ENCODE measurements around the gene ITPK1. TPM values are rescaled to one million over a fixed set of nuclear protein-coding genes. Genes with fewer than 3 reads are reported as not detected.

Gene ITPK1
- total RNA-seq, 2 experiments from 2014 or later = 17.8 to 34.7 TPM

DNA sequence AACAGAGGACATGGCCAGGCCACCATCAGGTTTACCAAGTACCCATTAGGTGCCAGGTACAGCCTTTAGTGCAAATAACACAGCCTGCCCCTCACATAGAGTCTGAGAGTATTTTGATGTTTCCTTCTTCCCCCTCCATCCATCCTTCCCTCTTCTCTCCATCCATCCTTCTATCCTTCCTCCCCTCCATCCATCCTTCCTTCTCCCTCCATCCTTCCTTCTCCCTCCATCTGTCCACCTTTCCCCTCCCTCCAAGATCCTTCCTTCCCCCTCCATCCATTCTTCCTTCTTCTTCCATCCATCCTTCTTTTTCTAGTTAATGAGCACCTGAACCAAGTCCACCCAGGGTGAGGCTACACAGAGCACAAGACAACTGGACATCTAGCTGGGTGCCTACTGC is 39.8 kb downstream of the ITPK1 start:
- Histone ChIP-seq H3K9me2 (ENCODE audit: insufficient read depth, low read length) (no peaks in the 10 kb centered on the region), H2AFZ (ENCODE audit: low read length) (no peak overlapping the region), H3K9me3 (ENCODE audit: low read length) (no peaks in the 10 kb centered on the region), H3K36me3 (ENCODE audit: insufficient read depth, low read length) (no peaks in the 10 kb centered on the region), H3K79me2 (ENCODE audit: insufficient read depth, low read depth, low read length) (no peaks in the 10 kb centered on the region), H3K4me2 (ENCODE audit: low read length) (no peak overlapping the region), H3K4me3 (ENCODE audit: low read depth, low read length, poor library complexity, severe bottlenecking) (no peak overlapping the region), H3K27ac (ENCODE audit: low read depth, low read length, poor library complexity, severe bottlenecking) (no peak overlapping the region), H4K20me1 (ENCODE audit: insufficient read depth, low read length) (no peaks in the 10 kb centered on the region), H3K4me1 (ENCODE audit: insufficient read depth, low read length, poor library complexity, severe bottlenecking) (peaks cover 14% of the 10 kb centered on the region)
- TF ChIP-seq, protein P1, sequence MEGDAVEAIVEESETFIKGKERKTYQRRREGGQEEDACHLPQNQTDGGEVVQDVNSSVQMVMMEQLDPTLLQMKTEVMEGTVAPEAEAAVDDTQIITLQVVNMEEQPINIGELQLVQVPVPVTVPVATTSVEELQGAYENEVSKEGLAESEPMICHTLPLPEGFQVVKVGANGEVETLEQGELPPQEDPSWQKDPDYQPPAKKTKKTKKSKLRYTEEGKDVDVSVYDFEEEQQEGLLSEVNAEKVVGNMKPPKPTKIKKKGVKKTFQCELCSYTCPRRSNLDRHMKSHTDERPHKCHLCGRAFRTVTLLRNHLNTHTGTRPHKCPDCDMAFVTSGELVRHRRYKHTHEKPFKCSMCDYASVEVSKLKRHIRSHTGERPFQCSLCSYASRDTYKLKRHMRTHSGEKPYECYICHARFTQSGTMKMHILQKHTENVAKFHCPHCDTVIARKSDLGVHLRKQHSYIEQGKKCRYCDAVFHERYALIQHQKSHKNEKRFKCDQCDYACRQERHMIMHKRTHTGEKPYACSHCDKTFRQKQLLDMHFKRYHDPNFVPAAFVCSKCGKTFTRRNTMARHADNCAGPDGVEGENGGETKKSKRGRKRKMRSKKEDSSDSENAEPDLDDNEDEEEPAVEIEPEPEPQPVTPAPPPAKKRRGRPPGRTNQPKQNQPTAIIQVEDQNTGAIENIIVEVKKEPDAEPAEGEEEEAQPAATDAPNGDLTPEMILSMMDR (conservative IDR thresholded peaks at IDR 0.05; ENCODE audit: low read length) = no peak
- TF ChIP-seq EZH2phosphoT487 (IDR thresholded peaks at IDR 0.05; ENCODE audit: borderline replicate concordance, low read depth, low read length) = no peak
- no TSS peak for BruUV-seq (replicated peaks)
- no peak for DNase-seq (ENCODE audit: low spot score)
- ChIA-PET POLR2A (no interaction called here), CTCF (ENCODE audit: unreplicated experiment) (no interaction called here)
- intact Hi-C loops (cut with micrococcal nuclease; ENCODE audit: unreplicated experiment) = no loop called here

DNA sequence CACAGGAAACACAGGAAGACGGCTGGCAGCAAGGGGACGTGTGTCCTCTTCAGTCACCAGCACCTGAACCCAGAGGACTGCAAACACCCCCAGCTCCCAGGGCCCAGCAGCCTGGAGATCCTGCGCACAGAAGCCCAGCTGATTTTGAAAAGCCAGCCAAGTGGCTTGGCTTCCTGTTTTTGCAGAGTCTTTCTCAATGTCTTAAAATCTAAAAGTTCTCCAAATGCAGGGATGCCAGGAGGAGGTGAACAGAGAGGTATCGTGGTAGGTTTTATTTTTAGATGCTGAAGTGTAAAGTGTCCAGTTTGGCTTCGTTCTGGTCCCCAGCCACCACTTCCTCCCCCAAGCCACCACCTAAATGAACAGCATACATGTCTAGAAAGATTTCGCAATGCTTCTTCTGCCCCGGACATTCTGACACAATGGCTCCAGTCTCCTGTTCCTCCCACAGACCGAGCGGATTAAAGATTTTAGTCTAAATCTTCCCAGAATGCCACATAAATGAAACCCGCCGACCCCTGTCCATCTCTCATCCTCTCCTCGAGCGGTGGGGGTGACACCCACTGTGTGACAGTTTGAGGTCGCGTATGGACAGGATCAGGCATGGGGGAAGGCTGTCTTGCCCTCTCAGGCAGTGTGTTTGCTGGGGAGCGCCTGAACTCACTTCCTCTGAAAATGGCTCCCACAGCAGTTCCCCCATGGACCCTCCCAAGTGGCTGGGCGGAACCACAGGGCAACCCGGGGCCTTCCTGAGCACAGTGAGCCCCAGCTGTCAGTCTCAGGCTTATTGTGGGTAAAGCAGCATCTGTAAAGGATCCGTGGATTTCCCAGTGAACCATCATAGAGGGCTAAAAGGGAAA is 41.6 kb downstream of the ITPK1 start:
- DNase-seq (ENCODE audit: low spot score) = peak; percentile 21
- H4K20me1 ChIP-seq (ENCODE audit: insufficient read depth, low read length) = no peaks in the 10 kb centered on the region
- H3K79me2 ChIP-seq (ENCODE audit: insufficient read depth, low read depth, low read length) = no peaks in the 10 kb centered on the region
- intact Hi-C loops (cut with micrococcal nuclease; ENCODE audit: unreplicated experiment) = no loop called here
- POLR2A ChIA-PET = no interaction called here
- no peaks in the 10 kb centered on the region for H3K9me2 ChIP-seq (ENCODE audit: insufficient read depth, low read length)
- TF ChIP-seq EZH2phosphoT487 (IDR thresholded peaks at IDR 0.05; ENCODE audit: borderline replicate concordance, low read depth, low read length) = no peak
- TF ChIP-seq, protein P1 (conservative IDR thresholded peaks at IDR 0.05; ENCODE audit: low read length) = no peak
- H3K4me1 ChIP-seq (ENCODE audit: insufficient read depth, low read length, poor library complexity, severe bottlenecking) = peaks cover 14% of the 10 kb centered on the region
- no peak overlapping the region for H2AFZ ChIP-seq (ENCODE audit: low read length)
- no peak overlapping the region for H3K4me3 ChIP-seq (ENCODE audit: low read depth, low read length, poor library complexity, severe bottlenecking)
- no peaks in the 10 kb centered on the region for H3K9me3 ChIP-seq (ENCODE audit: low read length)
- BruUV-seq (replicated peaks) = no TSS peak
- no peaks in the 10 kb centered on the region for H3K36me3 ChIP-seq (ENCODE audit: insufficient read depth, low read length)
- H3K27ac ChIP-seq (ENCODE audit: low read depth, low read length, poor library complexity, severe bottlenecking) = no peak overlapping the region
- CTCF ChIA-PET (ENCODE audit: unreplicated experiment) = no interaction called here
- peak overlapping the region; percentile 13; the same call in 1 of the 2 replicates for H3K4me2 ChIP-seq (ENCODE audit: low read length)

DNA sequence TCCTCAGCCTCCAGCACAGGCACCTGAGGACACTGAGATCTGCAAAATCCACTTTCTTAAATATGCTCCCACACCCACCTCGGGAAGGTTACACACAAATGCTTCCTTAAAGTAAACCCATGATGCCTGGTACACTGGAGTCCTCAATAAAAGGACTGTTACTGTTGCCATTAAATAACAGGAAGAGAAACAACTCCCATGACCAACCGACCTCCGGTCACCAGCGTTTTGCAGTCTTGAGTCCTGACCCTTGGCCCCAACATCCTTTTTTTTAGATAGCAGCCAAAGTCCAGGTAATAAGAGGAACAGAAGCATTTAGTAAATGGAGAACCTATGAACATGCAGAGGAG is 42.4 kb downstream of the ITPK1 start:
- TF ChIP-seq, protein P1 (conservative IDR thresholded peaks at IDR 0.05; ENCODE audit: low read length) = no peak
- no peak for TF ChIP-seq EZH2phosphoT487 (IDR thresholded peaks at IDR 0.05; ENCODE audit: borderline replicate concordance, low read depth, low read length)
- Histone ChIP-seq H3K9me2 (ENCODE audit: insufficient read depth, low read length) (no peaks in the 10 kb centered on the region), H3K4me1 (ENCODE audit: insufficient read depth, low read length, poor library complexity, severe bottlenecking) (peaks cover 14% of the 10 kb centered on the region), H3K4me2 (ENCODE audit: low read length) (peak overlapping the region; percentile 13; the same call in 1 of the 2 replicates), H3K27ac (ENCODE audit: low read depth, low read length, poor library complexity, severe bottlenecking) (no peak overlapping the region), H3K9me3 (ENCODE audit: low read length) (no peaks in the 10 kb centered on the region), H3K79me2 (ENCODE audit: insufficient read depth, low read depth, low read length) (no peaks in the 10 kb centered on the region), H3K4me3 (ENCODE audit: low read depth, low read length, poor library complexity, severe bottlenecking) (no peak overlapping the region), H4K20me1 (ENCODE audit: insufficient read depth, low read length) (no peaks in the 10 kb centered on the region), H2AFZ (ENCODE audit: low read length) (no peak overlapping the region), H3K36me3 (ENCODE audit: insufficient read depth, low read length) (no peaks in the 10 kb centered on the region)
- intact Hi-C loops (cut with micrococcal nuclease; ENCODE audit: unreplicated experiment) = no loop called here
- no TSS peak for BruUV-seq (replicated peaks)
- CTCF ChIA-PET (ENCODE audit: unreplicated experiment) = no interaction called here
- POLR2A ChIA-PET = no interaction called here
- no peak for DNase-seq (ENCODE audit: low spot score)

All from OCI-LY7 (cell line).